GM18498 (cell line): ENCODE measurements around the gene COQ8A.

Source experiments
- ATAC-seq: cut with Tn5 transposase; IDR thresholded peaks from one replicate; pipeline ENCODE4 v1.9.1; 2021; ENCODE audit warnings: mild to moderate bottlenecking, moderate library complexity; ENCODE audit not compliant: unreplicated experiment

COQ8A gene

GRCh38 chr1:226940029-226940805 is at the start of gene COQ8A:
Gene COQ8A, plus strand, starts transcription at chr1:226940294. Its CDS starts 21,092 bp downstream, at chr1:226961386.
- ATAC-seq = peak; percentile 97

DNA sequence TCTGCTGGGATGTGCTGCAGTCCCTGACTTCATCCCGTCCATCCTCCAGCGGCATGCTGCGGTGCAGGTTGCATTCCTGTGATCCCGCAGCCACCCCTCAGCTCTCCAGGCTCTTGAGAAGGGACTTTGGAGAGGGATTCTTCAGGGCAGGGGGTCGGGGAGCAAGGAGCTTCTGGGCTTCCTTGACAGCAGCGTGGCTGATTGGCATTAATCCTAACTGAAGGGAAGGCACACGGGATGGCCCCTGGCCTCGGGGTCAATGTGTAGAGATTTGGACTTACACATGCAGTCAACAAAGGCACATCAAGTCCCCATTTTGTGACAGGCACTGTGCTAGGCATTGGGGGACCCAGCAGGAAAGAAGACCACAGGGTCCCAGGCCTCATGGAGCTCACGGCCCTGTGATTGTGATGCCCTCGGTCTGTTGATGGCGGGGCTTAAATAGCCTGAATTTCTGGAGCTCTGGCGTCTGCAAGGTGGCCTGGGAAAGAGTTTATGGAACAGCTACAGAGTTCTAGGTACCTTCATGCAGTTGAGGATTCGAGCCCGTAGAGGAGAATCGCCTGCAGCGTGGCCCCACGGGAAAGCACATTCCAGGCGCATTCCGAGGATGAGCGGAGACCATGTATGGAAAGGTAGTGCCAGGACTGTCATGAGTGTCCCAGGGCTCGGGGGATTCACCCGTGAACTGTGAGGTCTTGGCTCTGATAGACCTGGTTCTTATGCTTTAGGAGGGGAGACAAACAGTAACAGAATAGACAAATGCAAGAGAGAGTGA is 49.6 kb upstream of the COQ8A start:
- ATAC-seq = no peak

GRCh38 chr1:226891346-226891745 is 48.7 kb upstream of the COQ8A start:
- no peak for ATAC-seq

GRCh38 chr1:226891846-226892523 is 48.1 kb upstream of the COQ8A start:
- no peak for ATAC-seq

- ATAC-seq = no peak
These were observed 47.6 kb upstream of the COQ8A start for GRCh38 chr1:226892524-226892875.

DNA sequence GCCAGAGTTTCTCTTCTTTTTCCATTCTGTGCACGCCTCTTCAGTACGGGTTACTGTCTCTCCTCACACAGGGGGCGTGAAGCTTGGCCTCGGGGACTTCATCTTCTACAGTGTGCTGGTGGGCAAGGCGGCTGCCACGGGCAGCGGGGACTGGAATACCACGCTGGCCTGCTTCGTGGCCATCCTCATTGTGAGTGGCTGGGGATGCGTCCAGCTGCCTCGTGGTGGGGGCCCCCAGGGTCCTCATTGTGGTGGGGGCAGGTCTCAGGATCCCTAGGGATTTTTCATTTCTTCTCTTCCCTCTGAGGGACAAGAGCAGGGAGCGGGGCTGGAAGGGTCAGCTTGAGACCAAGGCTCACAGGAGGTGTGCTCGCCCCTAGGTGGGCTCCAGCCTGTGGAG is 46.2 kb upstream of the COQ8A start:
- ATAC-seq = no peak

GRCh38 chr1:226894826-226895225 is 45.3 kb upstream of the COQ8A start:
- no peak for ATAC-seq

- no peak for ATAC-seq
These were observed 44.5 kb upstream of the COQ8A start for GRCh38 chr1:226895644-226896043.

DNA sequence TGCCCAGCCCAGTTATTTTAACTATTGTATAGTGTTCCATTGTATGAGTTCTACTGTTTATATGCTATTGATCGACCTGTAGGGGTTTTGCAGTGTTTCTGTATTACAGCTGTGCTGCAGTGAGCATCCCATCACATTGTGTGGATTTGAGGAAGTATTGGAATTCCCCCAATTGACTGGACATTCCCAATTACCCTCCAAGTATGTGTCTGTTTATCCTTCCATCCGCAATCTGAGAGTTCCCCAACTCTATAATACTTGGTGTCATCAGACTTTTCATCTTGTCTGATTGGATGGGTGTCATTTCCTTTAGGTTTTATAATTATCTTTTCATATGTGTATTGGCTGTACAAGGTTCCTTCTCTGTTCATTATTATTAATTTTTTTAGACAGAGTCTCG is 41.8 kb upstream of the COQ8A start:
- no peak for ATAC-seq

GRCh38 chr1:226901421-226901820 is 38.7 kb upstream of the COQ8A start:
- no peak for ATAC-seq

- ATAC-seq = no peak
These were observed 37.5 kb upstream of the COQ8A start for GRCh38 chr1:226902601-226903000.

DNA sequence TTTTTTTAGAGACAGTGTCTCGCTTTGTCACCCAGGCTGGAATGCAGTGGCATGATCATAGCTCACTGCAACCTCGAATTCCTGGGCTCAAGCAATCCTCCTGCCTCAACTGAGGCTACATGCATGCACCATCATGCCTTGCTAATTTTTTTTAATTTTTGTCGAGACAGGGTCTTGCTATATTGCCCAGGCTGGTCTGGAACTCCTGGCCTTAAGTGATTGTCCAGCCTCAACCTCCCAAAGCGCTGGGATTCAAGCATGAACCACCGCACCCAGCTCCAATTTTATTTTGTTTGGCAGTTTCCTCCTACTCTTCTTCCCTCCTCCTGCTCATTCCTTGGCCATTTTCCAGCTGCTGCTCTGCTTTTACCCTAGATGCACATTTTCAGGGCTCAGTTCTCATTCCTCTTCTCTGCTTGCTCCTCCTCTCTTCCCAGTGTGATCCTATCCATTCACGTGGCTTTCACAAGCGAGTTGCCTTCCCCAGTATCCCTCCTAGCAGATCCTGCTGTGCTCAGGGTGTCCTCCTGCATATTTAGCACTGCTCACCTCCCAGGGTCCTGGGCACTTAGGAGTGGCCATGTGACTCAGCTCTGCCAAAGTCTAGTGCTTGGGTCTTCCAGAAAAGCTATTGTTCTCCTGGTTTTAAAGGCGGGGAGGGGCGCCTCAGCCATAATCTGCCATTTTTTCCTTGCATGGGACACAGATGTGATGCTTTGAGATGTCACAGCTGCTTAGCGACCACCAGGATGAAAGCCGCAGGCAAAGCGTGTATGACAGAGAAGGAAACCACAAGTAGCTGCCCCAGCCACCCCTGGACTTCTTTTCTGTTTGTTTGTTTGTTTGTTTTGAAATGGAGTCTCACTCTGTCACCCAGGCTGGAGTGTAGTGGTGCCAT is 36.0 kb upstream of the COQ8A start:
- ATAC-seq = no peak

DNA sequence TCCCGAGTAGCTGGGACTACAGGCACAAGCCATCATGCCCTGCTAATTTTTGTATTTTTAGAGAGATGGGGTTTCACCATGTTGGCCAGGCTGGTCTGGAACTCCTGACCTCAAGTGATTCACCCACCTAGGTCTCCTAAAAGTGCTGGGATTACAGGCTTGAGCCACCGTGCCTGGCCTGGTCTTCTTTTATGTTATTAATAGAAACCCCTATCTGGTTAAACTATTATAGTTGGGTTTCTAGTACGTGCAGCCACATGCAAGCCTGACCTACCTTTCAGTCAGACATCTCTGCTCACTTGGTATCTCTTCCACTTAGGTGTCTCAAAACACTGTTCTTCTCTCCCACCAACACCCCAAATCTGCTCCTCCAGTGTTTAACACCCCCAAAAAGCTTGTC is 35.3 kb upstream of the COQ8A start:
- ATAC-seq = no peak

- no peak for ATAC-seq
These were observed 31.7 kb upstream of the COQ8A start for GRCh38 chr1:226908419-226908818.

GRCh38 chr1:226908913-226909312 is 31.2 kb upstream of the COQ8A start:
- no peak for ATAC-seq

- ATAC-seq = peak; percentile 36
These were observed 27.4 kb upstream of the COQ8A start for GRCh38 chr1:226912587-226913176.

GRCh38 chr1:226915672-226915995 is 24.5 kb upstream of the COQ8A start:
- peak; percentile 28 for ATAC-seq

GRCh38 chr1:226916497-226916896 is 23.6 kb upstream of the COQ8A start:
- no peak for ATAC-seq

GRCh38 chr1:226919587-226919986 is 20.5 kb upstream of the COQ8A start:
- no peak for ATAC-seq

GRCh38 chr1:226919995-226920394 is 20.1 kb upstream of the COQ8A start:
- ATAC-seq = no peak
